ENCODE measurements around the gene SPSB4.

SPSB4 gene

DNA sequence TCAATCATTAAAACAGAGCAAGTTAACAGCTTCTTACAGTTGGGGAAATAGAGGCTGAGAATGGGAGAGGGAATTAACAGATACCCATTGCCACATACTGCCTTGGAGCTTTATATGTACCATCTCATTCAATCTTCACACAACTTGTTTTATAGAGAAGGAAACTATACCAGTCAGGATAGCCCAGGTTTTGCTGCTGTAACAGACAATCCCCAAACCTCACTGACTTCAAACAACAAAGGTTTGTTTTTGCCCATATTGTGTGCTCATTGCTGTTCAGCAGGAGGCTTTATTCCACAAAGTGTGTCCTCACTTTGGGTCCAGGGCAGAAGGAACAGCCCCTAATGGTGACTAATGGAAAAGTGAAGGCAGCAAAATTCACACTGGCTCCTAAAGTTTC, 59.2 kb downstream of the SPSB4 start:
- Histone ChIP-seq H3K4me1 (ENCODE audit: control insufficient read depth, insufficient read depth, low read length) (no peaks in the 10 kb centered on the region), H3K9me3 (ENCODE audit: control insufficient read depth, insufficient read depth, low read depth, low read length) (no peaks in the 10 kb centered on the region), H3K4me3 (ENCODE audit: low read depth, low read length) (no peak overlapping the region), H3K36me3 (ENCODE audit: control insufficient read depth in 2 of 2, insufficient read depth in 1 of 2, low read length in 2 of 2) (no peaks in the 10 kb centered on the region), H3K27ac (ENCODE audit: extremely low read depth, low read depth, low read length) (no peak overlapping the region)
- TF ChIP-seq ZNF248 (tag by site-specific recombination; IDR thresholded peaks at IDR 0.05) (no peak), ZFP41 (tag by site-specific recombination; IDR thresholded peaks at IDR 0.05; ENCODE audit: borderline replicate concordance) (no peak), ZFP3 (tag by site-specific recombination; IDR thresholded peaks at IDR 0.05; ENCODE audit: low read depth) (no peak), KLF7 (tag by site-specific recombination; IDR thresholded peaks at IDR 0.05; ENCODE audit: borderline replicate concordance) (no peak), ZNF146 (tag by site-specific recombination; IDR thresholded peaks at IDR 0.05) (no peak), ZNF544 (tag by site-specific recombination; IDR thresholded peaks at IDR 0.05) (no peak), ZNF155 (tag by site-specific recombination; IDR thresholded peaks at IDR 0.05) (no peak), ZNF658 (tag by site-specific recombination; IDR thresholded peaks at IDR 0.05) (no peak), ZIC2 (tag by site-specific recombination; IDR thresholded peaks at IDR 0.05) (no peak), OVOL3 (tag by site-specific recombination; IDR thresholded peaks at IDR 0.05) (no peak), YY2 (tag by site-specific recombination; IDR thresholded peaks at IDR 0.05) (no peak), ZNF221 (tag by site-specific recombination; IDR thresholded peaks at IDR 0.05; ENCODE audit: borderline replicate concordance) (no peak), ZNF121 (tag by site-specific recombination; IDR thresholded peaks at IDR 0.05) (no peak), MEIS1 (CRISPR knock-in tag; IDR thresholded peaks at IDR 0.05; ENCODE audit: borderline replicate concordance) (no peak), ZNF626 (tag by site-specific recombination; IDR thresholded peaks at IDR 0.05) (no peak), ZNF529 (tag by site-specific recombination; IDR thresholded peaks at IDR 0.05; ENCODE audit: insufficient replicate concordance) (no peak)
- TF ChIP-seq, protein P1, sequence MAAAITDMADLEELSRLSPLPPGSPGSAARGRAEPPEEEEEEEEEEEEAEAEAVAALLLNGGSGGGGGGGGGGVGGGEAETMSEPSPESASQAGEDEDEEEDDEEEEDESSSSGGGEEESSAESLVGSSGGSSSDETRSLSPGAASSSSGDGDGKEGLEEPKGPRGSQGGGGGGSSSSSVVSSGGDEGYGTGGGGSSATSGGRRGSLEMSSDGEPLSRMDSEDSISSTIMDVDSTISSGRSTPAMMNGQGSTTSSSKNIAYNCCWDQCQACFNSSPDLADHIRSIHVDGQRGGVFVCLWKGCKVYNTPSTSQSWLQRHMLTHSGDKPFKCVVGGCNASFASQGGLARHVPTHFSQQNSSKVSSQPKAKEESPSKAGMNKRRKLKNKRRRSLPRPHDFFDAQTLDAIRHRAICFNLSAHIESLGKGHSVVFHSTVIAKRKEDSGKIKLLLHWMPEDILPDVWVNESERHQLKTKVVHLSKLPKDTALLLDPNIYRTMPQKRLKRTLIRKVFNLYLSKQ (tag by site-specific recombination; IDR thresholded peaks at IDR 0.05; ENCODE audit: borderline replicate concordance): no peak
- TF ChIP-seq, protein P2, sequence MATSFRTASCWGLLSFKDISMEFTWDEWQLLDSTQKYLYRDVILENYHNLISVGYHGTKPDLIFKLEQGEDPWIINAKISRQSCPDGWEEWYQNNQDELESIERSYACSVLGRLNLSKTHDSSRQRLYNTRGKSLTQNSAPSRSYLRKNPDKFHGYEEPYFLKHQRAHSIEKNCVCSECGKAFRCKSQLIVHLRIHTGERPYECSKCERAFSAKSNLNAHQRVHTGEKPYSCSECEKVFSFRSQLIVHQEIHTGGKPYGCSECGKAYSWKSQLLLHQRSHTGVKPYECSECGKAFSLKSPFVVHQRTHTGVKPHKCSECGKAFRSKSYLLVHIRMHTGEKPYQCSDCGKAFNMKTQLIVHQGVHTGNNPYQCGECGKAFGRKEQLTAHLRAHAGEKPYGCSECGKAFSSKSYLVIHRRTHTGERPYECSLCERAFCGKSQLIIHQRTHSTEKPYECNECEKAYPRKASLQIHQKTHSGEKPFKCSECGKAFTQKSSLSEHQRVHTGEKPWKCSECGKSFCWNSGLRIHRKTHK (tag by site-specific recombination; IDR thresholded peaks at IDR 0.05): no peak
- CTCF ChIA-PET: interaction anchor here (0.6 to 1.3 kb wide), 3 partner anchors 61 to 136 kb away, joined by 3 to 4 read pairs (median 3); no protein-coding TSS in a partner anchor
- POLR2A ChIA-PET: no interaction called here

DNA sequence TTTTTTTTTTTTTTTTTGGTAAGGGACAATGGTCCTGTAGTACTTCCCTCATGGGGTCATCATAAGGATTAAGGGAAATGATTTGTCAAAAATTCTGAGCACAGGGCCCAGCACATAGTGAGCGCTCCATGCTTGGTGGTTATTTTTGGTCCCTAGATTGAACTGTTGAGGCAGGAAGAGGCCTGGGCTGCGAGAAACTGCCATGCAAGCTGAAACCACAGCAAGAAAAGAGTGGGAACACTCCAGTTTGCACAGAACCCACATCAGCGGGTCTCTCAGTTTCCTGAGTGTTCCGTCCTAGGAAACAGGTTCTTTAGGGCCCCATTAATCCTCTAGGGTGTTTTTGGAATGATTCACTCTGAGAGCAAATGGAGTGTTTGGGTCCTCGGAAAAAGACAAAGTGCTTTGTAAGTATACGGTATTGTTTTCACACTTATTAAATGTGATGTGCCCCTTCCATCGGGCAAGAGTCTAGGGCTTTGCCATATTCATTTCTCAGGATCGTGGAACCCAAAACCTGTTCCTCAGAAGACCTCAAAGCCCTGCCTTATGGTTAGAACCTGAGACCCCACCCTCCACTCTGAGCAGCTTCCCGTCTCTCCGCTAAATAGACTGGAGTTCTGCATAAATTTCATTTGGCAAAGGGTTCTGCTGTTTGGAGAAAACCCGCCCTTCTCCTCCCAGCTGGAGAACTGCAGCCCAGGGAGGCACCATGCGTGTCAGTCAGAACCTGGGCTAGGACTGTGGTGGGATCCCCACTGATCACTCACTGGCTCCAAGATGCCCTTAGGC, 60.4 kb downstream of the SPSB4 start:
- Histone ChIP-seq H3K4me3 (ENCODE audit: low read depth, low read length) (no peak overlapping the region), H3K4me1 (ENCODE audit: control insufficient read depth, insufficient read depth, low read length) (no peaks in the 10 kb centered on the region), H3K9me3 (ENCODE audit: control insufficient read depth, insufficient read depth, low read depth, low read length) (no peaks in the 10 kb centered on the region), H3K27ac (ENCODE audit: extremely low read depth, low read depth, low read length) (no peak overlapping the region), H3K36me3 (ENCODE audit: control insufficient read depth in 2 of 2, insufficient read depth in 1 of 2, low read length in 2 of 2) (no peaks in the 10 kb centered on the region)
- ChIA-PET POLR2A (no interaction called here), CTCF (no interaction called here)
- TF ChIP-seq, protein P3, sequence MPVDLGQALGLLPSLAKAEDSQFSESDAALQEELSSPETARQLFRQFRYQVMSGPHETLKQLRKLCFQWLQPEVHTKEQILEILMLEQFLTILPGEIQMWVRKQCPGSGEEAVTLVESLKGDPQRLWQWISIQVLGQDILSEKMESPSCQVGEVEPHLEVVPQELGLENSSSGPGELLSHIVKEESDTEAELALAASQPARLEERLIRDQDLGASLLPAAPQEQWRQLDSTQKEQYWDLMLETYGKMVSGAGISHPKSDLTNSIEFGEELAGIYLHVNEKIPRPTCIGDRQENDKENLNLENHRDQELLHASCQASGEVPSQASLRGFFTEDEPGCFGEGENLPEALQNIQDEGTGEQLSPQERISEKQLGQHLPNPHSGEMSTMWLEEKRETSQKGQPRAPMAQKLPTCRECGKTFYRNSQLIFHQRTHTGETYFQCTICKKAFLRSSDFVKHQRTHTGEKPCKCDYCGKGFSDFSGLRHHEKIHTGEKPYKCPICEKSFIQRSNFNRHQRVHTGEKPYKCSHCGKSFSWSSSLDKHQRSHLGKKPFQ (tag by site-specific recombination; IDR thresholded peaks at IDR 0.05): no peak
- 0 out of 2 replicates have a peak, but pooled peaks have one; percentile 20 for TF ChIP-seq ZIC2 (tag by site-specific recombination; IDR thresholded peaks at IDR 0.05)
